CD4-positive, alpha-beta T cell treated with Interleukin-12 subunit alpha and Interleukin-12 subunit beta, for 1 hour (primary cell): ENCODE results near the gene PRSS33.

Experiments used
- DNase-seq: peaks from one replicate; pipeline ENCODE4 v3.0.0-alpha.2; 2020

PRSS33 gene, protein sequence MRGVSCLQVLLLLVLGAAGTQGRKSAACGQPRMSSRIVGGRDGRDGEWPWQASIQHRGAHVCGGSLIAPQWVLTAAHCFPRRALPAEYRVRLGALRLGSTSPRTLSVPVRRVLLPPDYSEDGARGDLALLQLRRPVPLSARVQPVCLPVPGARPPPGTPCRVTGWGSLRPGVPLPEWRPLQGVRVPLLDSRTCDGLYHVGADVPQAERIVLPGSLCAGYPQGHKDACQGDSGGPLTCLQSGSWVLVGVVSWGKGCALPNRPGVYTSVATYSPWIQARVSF

DNA sequence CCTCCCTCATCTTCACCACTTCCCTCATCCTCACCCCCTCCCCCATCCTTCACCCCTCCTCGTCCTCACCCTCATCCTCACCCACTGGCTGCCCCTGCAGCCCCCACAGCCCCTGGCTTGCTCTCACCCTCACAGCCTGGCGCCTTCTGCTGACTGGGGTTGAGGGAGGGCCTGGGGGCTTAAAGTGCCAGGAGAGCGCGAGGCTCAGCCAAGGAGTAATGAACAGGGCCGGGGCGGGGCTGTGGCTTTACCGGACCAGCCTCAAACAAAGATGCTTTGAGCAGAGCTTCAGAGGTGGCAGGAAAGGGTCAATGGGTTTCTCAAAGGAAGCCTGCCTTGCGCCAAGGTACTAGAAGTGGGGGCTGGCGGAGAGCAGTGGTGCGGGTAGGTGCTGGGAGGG, at the start of gene PRSS33:
TSS of gene PRSS33 (minus strand) at position 155 of the 400 bp plus-strand sequence. CDS start 1,013 bp downstream, outside the sequence.
- no peak for DNase-seq

DNA sequence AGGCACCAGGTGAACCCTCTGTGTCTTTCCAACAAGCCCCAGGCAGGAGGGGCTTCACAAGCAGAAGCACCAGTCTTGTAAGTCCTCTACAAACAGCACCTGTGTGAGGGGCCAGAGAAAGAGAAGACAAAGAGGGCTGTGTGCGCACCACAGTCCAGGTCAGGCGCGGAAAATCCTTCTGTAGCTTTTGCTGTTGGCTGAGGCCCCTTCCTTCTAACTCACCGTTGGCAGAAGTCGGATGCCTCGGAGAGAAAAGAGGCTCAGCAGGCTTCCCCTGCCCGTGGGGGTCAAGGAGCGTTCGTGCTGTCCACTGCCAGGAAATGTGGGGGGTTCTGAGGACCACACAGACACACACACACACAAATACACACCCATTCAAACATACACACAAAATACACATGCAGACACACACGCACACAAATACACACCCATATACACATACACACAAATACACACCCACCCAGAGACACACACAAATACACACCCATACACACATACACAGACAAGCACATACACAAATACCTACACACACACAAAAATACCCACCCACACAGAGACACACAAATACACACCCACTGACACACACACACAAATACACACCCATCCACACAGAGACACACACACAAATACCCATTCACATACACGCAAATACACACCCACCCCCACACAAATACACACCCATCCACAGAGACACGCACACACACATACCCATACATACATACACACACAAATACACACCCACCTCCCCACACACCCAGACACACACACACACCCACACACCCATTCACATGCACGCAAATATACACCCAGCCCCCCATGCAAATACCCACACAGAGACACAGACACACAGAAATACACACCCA, 49.5 kb upstream of the PRSS33 start:
- DNase-seq: no peak

DNA sequence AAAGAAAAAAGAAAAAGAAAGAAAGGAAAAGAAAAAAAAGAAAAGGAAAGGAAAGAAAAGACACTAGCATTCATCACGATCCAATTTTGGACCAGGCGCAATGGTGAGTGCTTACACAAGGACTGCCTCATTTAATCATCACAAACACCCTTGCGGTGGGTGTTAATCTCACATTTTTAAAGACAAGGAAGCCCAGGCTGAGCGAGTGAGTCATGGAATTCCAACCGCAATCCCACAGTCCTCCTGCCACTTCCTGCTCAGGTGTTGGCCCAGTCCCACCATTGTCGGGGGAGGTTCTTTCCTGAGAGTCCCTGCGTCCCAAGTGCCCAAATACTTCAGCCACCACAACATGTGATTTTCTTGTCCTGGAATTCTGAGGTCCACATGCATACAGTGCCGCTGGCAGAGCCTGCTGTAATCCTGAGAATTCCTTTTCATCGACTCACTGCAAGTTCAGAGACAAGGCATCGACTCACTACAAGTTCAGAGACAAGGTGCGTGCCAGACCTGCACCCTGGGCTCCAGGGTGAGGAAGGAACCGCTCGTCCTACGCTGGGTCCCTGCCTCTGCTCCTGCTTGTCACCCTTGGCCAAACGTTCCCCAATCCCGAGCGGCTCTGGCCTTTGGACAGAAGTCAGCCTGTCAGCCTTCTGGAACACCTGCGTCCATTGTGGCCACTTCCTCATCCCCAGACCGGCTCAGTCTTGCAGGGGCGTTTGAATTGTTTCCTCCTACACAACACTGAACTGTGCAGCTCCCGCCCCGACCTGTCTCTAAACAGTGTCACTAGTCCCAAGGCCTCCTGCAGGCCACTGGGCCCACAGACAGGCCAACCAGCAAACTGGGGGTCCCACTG, 48.5 kb upstream of the PRSS33 start:
- DNase-seq: no peak

DNA sequence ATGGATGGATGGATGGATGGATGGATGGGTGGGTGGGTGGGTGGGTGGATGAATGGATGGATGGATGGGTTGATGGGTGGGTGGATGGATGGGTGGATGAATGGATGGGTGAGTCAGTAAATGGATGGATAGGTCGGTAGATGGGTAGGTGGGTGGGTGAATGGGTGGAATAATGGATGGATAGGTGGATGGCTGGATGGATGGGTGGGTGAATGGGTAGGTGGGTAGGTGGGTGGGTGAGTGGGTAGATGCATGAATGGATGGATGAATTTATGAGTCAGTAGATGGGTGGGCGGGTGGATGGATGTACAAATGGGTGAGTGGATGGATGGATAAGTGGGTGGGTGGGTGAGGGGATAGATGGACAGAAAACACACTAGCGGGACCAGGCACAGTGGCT, 47.6 kb upstream of the PRSS33 start:
- no peak for DNase-seq

DNA sequence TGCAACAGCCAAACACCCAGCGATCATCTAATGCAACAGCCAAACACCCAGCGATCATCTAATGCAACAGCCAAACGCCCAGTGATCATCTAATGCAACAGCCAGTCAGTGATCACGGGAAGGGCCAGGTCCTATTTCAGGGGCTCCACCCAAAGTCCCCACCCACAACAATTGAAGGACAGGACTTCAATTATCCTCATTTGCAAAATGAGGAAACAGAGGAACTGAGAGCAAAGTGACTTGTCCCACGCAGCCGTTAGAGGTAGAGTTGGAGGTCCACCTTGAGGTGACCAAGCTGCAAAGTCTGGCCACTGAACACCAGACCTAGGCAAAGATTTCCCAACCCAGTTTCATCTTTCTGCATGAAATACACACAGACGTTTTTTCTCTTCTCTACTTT, 46.4 kb upstream of the PRSS33 start:
- no peak for DNase-seq

DNA sequence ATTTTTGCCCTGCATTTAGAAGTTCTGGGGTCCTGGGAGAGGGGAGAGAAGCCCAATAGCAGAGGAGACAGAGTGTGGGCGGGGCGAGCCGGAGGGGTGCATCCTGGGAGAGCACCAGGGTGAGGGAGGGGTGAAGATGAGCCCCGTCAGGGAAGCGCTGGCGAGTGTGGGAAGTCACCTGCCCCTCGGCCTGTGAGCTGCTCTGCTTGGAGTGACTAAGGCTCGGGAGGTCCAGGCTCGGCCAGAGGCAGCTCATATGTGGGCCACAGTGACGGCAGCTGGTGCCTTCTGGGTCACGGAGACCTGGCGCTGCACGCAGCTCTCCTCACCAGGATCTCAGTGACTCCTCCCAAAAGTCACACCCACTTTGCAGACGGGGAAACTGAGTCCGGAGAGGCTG, 43.8 kb upstream of the PRSS33 start:
- DNase-seq: no peak

DNA sequence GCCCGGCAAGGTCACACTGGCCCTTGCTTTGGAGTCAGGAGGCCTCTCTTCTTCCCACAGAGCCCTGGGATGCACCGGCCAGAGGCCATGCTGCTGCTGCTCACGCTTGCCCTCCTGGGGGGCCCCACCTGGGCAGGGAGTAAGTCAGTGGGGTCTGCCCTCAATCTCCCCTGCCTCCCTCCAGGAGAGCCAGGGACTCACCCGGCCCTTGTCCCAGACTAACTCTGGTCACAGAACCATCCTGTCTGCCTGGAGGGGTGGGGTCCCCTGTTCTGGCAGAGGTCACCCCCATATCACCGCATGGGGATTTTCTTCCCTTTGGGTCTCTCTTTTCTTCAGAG, 43.0 kb upstream of the PRSS33 start:
- DNase-seq: no peak

DNA sequence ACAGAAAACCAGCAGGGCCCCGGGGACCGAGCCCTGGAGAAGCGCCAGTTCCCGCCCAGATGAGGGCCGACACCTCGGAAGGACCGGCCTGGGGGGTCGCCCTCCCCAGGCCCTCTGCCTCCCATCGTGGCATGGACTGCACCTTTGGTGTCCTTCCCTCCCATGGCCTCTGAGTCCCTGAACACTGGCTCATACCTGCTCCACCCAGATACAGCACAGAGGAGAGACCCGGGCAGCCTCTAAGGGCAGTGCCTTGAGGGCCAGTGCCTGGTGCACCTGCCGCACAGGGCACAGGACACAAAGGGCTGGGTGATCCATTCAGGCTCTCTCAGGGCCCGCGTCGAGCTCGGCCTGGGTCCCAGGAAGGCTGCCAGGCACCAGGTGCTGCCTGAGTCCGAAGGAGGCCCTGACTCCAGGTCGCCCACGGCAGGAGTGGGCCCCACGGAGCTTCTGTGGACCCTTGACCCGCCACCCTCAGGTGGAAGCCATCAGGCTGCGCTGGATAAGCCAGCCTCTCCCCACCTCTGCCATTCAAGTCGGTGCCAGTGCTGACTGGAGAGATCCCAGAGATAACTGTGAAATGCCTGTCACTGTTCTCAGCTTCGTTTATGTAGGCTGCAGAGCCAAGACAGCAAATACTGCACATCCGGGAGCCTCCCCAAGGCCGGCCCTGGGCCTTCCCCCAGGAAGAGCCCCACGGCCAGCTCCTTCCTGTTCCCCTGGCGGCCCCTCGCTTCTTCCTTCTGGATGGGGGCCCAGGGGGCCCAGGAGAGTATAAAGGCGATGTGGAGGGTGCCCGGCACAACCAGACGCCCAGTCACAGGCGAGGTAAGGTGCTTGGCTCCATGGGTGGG, 42.4 kb upstream of the PRSS33 start, which contains the start of gene ZG16B:
TSS of gene ZG16B (plus strand) at position 803 of the 854 bp plus-strand sequence. CDS start 139 bp downstream, outside the sequence.
- DNase-seq: no peak

DNA sequence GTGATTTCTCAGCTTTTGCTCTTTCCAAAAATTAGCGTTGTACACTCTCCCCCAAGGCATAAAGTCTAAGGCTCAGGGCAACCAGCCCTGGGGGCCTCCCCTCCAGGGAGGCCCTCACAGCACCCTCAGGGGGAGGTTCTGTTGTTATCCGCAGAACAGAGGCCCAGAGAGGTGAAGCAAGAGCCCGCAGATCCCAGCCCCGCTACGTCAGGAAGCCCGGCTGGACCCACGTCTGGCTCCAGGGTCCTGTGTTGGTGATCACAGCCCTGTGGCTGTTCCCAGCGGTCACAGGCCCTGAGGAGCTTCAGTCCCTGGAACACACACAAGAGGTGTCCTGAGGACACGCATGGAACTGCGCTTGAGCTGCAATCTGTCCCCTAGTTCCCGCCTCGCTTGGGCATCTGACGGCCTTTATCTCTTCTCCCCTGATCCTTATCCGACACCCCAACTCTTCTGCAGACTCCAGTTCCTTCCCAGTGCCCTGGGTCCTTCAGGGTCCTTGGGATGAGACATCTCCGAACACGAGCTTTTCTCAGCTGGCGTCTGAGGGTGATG, 41.6 kb upstream of the PRSS33 start:
- DNase-seq: no peak

DNA sequence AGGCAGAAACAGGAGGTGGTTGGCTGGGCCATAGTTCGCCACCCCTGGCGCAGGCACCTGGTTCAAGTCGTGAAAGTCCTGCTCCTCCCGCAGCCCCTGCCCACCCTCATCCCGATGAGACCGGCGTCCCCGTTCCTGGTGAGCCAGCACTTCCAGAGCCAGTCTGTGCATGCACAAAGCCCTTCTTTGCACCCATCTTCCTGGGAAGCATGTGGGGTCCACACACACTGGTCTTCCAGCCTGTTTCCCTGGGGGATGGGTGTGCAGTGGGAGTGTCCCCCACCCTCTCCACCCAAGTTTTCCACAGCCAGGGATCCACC, 41.1 kb upstream of the PRSS33 start:
- DNase-seq: no peak

DNA sequence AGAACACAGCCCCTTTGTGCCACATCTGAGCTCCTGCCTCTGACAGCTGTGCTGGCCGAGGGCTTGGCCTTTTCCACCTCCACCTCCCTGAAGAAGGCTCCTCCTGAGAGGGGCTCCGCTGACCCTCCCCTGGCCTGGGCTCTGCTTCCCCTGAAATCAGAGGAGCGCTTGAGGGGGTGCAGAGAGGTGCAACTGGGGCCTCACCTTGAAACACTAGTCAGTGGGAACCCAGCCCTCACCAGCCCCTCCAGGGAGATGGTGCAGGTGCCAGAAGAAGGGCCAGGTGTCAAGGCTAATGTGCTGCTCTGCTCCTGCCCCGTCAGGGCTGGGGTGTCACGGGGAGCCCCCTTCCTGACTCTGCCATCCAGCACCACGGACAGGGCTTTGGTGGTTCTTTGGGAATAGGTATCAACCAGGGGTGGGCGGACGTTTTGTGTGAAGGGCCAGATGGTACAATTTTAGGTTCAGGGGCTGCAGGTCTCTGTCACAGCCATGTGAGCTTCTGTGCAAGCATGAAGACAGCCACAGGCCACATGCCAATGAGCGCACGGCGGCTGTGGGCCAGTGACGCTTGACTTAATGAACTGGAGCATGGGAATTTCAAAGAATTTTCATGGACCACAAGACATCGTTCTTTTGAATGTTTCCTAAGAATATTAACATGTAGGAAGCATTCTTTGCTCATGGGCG, 40.6 kb upstream of the PRSS33 start:
- no peak for DNase-seq

DNA sequence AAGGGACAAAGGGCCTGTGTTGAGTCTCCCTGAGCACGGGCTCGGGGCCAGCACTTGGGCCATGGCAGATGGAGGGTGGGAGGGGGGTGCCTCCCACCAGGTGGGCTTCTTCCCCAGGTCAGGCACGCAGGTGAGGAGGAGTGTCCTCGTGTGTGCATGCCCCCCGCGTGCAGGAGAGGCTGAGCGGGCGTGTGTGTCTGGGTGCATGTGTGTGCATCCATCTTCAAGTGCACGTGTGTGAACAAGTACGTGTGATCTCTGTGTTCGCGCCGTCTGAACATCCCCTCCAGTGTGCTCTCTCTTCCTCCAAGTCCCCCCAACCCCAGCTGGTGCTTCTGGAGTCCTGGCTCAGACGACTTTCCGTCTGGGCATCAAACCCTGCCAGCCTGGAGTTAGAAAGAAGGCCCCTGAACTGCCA, 40.0 kb upstream of the PRSS33 start:
- no peak for DNase-seq

DNA sequence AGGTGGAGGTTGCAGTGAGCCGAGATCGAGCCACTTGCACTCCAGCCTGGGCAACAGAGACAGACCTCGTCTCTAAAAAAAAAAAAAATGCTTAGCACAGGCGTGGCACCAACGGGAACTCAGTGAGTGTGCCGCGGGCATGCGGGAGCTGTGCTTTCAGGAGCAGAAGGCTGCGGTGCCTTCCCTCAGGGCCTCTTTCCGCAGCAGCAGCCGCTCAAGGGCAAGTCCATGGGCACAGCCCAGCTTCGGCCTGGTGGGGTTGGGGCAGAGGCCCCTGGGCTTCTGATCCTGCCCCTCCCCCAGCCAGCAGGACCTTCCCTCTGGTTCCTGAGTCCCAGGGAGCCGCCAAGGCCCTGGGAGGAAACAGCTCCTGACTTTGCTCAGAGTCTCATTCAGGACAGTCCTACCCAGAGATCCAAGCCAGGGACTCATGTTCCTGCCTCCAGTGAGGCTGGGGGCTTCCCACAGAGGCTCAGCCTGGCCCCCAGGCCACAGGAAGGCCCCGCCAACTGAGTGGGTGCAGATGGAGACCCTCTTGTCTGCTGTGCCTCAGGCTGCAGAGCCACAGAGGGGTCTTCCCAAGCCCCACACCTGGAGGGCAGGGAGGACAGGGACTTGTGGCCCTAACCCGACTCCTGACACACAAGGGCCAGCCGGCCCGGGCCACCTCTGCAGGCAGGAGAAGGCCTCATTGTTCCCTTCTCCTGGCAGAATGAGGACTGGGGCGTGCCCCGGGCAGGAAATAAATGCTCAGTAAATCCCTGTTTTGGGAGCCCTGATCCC, 39.4 kb upstream of the PRSS33 start:
- DNase-seq: no peak

DNA sequence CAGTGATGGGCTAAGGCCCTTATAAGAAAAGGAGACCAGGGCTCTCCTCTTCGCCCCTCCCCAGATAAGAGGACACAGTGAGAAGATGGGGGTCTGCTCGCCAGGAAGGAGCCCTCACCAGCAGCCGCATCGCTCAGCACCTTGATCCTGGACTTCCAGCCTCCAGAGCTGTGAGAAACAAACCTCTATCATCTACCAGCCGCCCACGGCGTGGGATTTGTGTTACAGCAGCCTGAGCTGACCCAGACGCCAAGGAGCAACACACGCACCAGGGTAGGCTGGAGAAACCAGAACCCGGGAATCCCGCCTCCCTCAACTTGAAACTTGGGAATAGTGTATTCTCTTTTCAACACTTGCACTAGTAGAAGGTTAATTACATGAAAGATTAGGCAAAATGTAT, 38.5 kb upstream of the PRSS33 start:
- DNase-seq: no peak

DNA sequence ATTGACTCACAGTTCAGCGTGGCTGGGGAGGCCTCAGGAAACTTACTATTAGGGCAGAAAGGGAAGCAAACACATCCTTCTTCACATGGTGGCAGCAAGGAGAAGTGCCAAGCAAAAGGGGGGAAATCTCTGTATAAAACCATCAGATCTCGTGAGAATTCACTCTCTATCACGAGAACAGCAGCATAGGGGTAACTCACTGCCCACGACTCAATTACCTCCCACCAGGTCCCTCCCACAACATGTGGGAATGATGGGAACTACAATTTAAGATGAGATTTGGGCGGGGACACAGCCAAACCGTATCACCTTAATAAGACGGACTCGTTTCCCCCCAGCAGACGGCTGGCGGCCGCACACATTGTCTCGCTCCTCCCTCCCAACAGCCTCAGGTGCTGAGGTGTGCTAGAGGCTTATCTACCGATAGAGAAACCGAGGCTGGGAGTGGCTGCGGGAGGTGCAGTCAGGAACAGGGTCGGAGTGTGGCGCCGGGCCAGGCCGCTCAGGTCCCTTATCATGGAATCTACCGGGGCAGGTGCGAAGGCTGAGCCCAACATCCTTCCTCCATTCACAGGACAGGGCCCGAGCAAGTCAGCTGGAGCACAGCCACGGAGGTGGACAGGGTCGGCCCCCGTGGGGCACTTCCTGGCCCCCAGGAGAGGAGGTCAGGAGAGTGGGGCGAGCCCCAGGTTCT, 37.8 kb upstream of the PRSS33 start:
- no peak for DNase-seq

DNA sequence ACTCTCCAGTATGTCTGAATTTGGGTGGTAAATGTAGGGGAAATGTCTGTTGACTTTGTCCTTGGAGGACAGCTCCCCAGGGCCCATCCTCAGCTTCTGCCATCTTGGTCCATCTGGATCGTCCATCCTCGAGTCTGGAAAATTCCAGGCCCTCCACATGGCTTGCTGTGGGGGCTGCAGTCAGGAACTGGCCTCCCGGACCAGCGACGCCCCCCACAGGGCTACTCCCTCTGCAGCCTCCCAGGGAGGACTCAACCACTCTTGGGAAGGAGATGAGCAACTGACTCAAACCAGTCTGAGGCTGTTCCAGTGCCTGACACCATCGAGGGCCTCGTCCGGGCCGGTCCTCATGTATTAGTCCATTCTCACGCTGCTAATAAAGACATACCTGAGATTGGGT, 37.3 kb upstream of the PRSS33 start:
- no peak for DNase-seq

DNA sequence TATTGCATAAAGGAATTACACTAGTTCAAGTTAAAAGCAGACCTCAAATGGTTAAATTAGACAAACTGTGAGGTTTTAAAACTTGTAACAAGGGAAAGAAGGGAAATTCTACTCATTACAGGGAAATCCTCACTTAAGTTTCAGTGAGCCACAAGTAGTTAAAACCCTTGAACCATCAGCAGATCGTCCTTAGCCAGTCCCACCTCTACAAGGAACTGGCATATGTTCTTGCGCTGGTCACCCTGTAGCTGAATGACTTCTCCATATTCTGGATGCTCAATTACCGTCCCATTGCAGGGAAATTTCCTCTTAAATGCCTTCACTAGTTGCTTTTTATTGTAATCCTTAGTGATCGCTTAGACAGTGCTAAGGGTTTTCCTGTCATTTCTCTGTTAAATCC, 35.1 kb upstream of the PRSS33 start:
- DNase-seq: no peak

DNA sequence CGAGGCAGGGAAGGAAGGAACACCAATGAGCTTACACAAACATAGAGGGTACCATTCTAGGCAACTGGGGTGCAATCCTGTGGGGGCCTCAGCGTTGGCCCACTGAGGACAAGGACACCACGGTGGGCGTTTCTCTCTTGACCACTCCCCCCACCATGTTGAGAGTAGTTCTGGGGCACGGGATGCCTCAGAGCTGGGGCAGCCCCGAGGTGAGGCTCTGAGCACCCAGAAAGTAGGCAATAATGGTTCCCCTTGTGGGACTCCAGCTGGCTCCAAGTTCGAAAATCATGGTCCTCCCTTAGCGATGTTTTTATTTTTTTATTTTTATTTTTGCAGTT, 34.8 kb upstream of the PRSS33 start:
- no peak for DNase-seq

DNA sequence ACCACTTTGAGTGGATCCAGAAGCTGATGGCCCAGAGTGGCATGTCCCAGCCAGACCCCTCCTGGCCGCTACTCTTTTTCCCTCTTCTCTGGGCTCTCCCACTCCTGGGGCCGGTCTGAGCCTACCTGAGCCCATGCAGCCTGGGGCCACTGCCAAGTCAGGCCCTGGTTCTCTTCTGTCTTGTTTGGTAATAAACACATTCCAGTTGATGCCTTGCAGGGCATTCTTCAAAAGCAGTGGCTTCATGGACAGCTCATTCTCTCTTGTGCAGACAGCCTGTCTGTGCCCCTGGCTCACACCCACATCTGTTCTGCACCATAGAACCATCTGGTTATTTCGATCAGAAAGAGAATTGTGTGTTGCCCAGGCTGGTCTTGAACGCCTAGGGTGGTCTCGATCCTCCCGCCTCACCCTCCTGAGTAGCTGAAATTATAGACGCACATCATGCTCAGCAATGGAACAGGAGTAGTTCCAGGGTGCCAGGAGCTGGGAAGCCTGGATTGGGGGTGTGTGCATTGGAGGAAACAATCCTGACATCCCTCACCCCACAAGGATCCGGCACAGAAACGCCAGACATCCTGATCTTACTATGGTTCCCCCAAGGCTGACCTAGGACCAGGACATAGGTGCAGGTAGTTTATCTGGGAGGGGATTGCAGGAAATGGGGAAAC, 34.3 kb upstream of the PRSS33 start:
- no peak for DNase-seq
